Measurements from ENCODE around the gene RRAGD. TPM values are rescaled to one million over a fixed set of nuclear protein-coding genes. Genes with fewer than 3 reads are reported as not detected.

The RRAGD gene
- 1 to 10 TPM in 1 of 2 donors, under 1 TPM in 1; 0.95 to 2.0 TPM for total RNA-seq
- 20.5 TPM for polyA plus RNA-seq (2013, experiment 1 of 2)
- polyA plus RNA-seq (2013, experiment 2 of 2), result 18.0 TPM
- long read RNA-seq, experiment 1, partial matches to known transcripts, result 0 of 1 reads
- long read RNA-seq, experiment 1, other reads (novel, unspliced or antisense), result 1 of 1 reads
- long read RNA-seq, experiment 2, full-length matches to known transcripts, result 1 of 2 reads
- long read RNA-seq, experiment 2, partial matches to known transcripts, result 0 of 2 reads
- long read RNA-seq, experiment 2, other reads (novel, unspliced or antisense), result 1 of 2 reads
- long read RNA-seq, experiment 3, full-length matches to known transcripts, result 1 of 3 reads
- long read RNA-seq, experiment 3, partial matches to known transcripts, result 0 of 3 reads
- long read RNA-seq, experiment 3, other reads (novel, unspliced or antisense), result 2 of 3 reads
- long read RNA-seq, experiment 4, result 0 reads

- no peaks in the 10 kb centered on the region for H3K4me1 ChIP-seq (ENCODE audit: control insufficient read depth, insufficient read depth, low read length)
- Mint-ChIP-seq H3K27ac (no peak within 1 kb of the TSS), H3K27me3 (ENCODE audit: insufficient read depth) (peaks cover 93% of the 10 kb centered on the region), H3K4me3 (peak within 1 kb of the TSS; percentile 64), H3K9me3 (no peaks in the 10 kb centered on the region), H3K36me3 (ENCODE audit: low read depth) (no peaks in the 10 kb centered on the region), H3K4me1 (peaks cover 15% of the 10 kb centered on the region)
- H3K4me3 ChIP-seq (ENCODE audit: low read length), result peak within 1 kb of the TSS; percentile 71
- peak within 1 kb of the TSS; percentile 69 for H3K27ac ChIP-seq (ENCODE audit: low read depth, low read length)
- no peaks in the 10 kb centered on the region for H3K36me3 ChIP-seq (ENCODE audit: control insufficient read depth, insufficient read depth, low read length)
- no peak for TF ChIP-seq CTCF (conservative IDR thresholded peaks at IDR 0.05)
- peaks cover 99% of the 10 kb centered on the region for H3K27me3 ChIP-seq (ENCODE audit: control insufficient read depth, insufficient read depth, low read length, poor library complexity, severe bottlenecking)
- peak; percentile 80 for DNase-seq
- WGBS, 2 experiments (ENCODE audit: insufficient coverage in 1 of 2, insufficient read length in 1 of 2), result 4 to 38% methylated on average over 6 to 83 of the region's 85 CpGs
- H3K9me3 ChIP-seq (ENCODE audit: control insufficient read depth, low read length), result no peaks in the 10 kb centered on the region
- no peak within 1 kb of the TSS for H3K9ac ChIP-seq (ENCODE audit: extremely low read depth, low read length, poor library complexity, severe bottlenecking)
These were observed at the start of gene RRAGD for GRCh38 chr6:89412071-89413005. Gene RRAGD (minus strand): TSS chr6:89412273. CDS start chr6:89411993, 280 bp downstream.

GRCh38 chr6:89460713-89461112 is 48.6 kb upstream of the RRAGD start:
- H3K4me3 Mint-ChIP-seq, result no peak overlapping the region
- no peak overlapping the region for H3K27ac Mint-ChIP-seq
- DNase-seq, result no peak
- no peak overlapping the region for H3K27ac ChIP-seq (ENCODE audit: low read depth, low read length)
- no peaks in the 10 kb centered on the region for H3K27me3 ChIP-seq (ENCODE audit: control insufficient read depth, insufficient read depth, low read length, poor library complexity, severe bottlenecking)
- peaks cover 14% of the 10 kb centered on the region for H3K36me3 ChIP-seq (ENCODE audit: control insufficient read depth, insufficient read depth, low read length)
- peaks cover 10% of the 10 kb centered on the region for H3K36me3 Mint-ChIP-seq (ENCODE audit: low read depth)
- peaks cover 12% of the 10 kb centered on the region for H3K4me1 Mint-ChIP-seq
- no peaks in the 10 kb centered on the region for H3K9me3 ChIP-seq (ENCODE audit: control insufficient read depth, low read length)
- H3K4me3 ChIP-seq (ENCODE audit: low read length), result no peak overlapping the region
- H3K9ac ChIP-seq (ENCODE audit: extremely low read depth, low read length, poor library complexity, severe bottlenecking), result no peak overlapping the region
- H3K27me3 Mint-ChIP-seq (ENCODE audit: insufficient read depth), result no peaks in the 10 kb centered on the region
- WGBS, 2 experiments (ENCODE audit: insufficient coverage in 1 of 2, insufficient read length in 1 of 2), result 94 to 95% methylated on average over 6 to 7 of the region's 7 CpGs
- no peaks in the 10 kb centered on the region for H3K4me1 ChIP-seq (ENCODE audit: control insufficient read depth, insufficient read depth, low read length)
- no peak for TF ChIP-seq CTCF (conservative IDR thresholded peaks at IDR 0.05)
- H3K9me3 Mint-ChIP-seq, result no peaks in the 10 kb centered on the region

- Mint-ChIP-seq H3K4me1 (peaks cover 8% of the 10 kb centered on the region), H3K27me3 (ENCODE audit: insufficient read depth) (no peaks in the 10 kb centered on the region), H3K4me3 (no peak overlapping the region), H3K27ac (no peak overlapping the region), H3K9me3 (peaks cover 9% of the 10 kb centered on the region), H3K36me3 (ENCODE audit: low read depth) (peaks cover 22% of the 10 kb centered on the region)
- Histone ChIP-seq H3K27me3 (ENCODE audit: control insufficient read depth, insufficient read depth, low read length, poor library complexity, severe bottlenecking) (no peaks in the 10 kb centered on the region), H3K4me3 (ENCODE audit: low read length) (no peak overlapping the region), H3K9me3 (ENCODE audit: control insufficient read depth, low read length) (peaks cover 11% of the 10 kb centered on the region), H3K36me3 (ENCODE audit: control insufficient read depth, insufficient read depth, low read length) (peaks cover 26% of the 10 kb centered on the region), H3K27ac (ENCODE audit: low read depth, low read length) (no peak overlapping the region), H3K4me1 (ENCODE audit: control insufficient read depth, insufficient read depth, low read length) (no peaks in the 10 kb centered on the region), H3K9ac (ENCODE audit: extremely low read depth, low read length, poor library complexity, severe bottlenecking) (no peak overlapping the region)
- no CpG with 5 or more reads among the region's 1 CpG for WGBS, 2 experiments (ENCODE audit: insufficient coverage in 1 of 2, insufficient read length in 1 of 2)
- no peak for DNase-seq
- TF ChIP-seq CTCF (conservative IDR thresholded peaks at IDR 0.05), result no peak
These were observed 47.4 kb upstream of the RRAGD start for GRCh38 chr6:89459501-89459900.
